ENCODE data around the gene ADNP. TPM values are rescaled to one million over a fixed set of nuclear protein-coding genes. Genes with fewer than 3 reads are reported as not detected.

The ADNP gene
- total RNA-seq, 1 donor = 23.5 TPM

GRCh38 chr20:50948132-50948785, 17.0 kb upstream of the ADNP start:
- H3K9me3 ChIP-seq (ENCODE audit: low read depth, low read length) = no peaks in the 10 kb centered on the region
- TF ChIP-seq, protein P1, sequence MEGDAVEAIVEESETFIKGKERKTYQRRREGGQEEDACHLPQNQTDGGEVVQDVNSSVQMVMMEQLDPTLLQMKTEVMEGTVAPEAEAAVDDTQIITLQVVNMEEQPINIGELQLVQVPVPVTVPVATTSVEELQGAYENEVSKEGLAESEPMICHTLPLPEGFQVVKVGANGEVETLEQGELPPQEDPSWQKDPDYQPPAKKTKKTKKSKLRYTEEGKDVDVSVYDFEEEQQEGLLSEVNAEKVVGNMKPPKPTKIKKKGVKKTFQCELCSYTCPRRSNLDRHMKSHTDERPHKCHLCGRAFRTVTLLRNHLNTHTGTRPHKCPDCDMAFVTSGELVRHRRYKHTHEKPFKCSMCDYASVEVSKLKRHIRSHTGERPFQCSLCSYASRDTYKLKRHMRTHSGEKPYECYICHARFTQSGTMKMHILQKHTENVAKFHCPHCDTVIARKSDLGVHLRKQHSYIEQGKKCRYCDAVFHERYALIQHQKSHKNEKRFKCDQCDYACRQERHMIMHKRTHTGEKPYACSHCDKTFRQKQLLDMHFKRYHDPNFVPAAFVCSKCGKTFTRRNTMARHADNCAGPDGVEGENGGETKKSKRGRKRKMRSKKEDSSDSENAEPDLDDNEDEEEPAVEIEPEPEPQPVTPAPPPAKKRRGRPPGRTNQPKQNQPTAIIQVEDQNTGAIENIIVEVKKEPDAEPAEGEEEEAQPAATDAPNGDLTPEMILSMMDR (IDR thresholded peaks at IDR 0.05; ENCODE audit: extremely low read depth, low read depth, low read length) = no peak
- H2AFZ ChIP-seq (ENCODE audit: low read length) = no peak overlapping the region
- H4K20me1 ChIP-seq (ENCODE audit: insufficient read depth, low read length) = peaks cover 17% of the 10 kb centered on the region
- no peak for DNase-seq (ENCODE audit: insufficient read length, low spot score, missing footprints)
- no peak overlapping the region for H3K4me2 ChIP-seq (ENCODE audit: insufficient read depth, low read length)
- H3K4me1 ChIP-seq (ENCODE audit: insufficient read depth, low read length) = no peaks in the 10 kb centered on the region
- H3K27me3 ChIP-seq (ENCODE audit: insufficient read depth, low read length) = no peaks in the 10 kb centered on the region
- peaks cover 86% of the 10 kb centered on the region for H3K36me3 ChIP-seq (ENCODE audit: insufficient read depth, low read length)
- H3K79me2 ChIP-seq (ENCODE audit: insufficient read depth, low read length) = peaks cover 42% of the 10 kb centered on the region
- no peak overlapping the region for H3K27ac ChIP-seq (ENCODE audit: low read depth, low read length)
- no peak overlapping the region for H3K4me3 ChIP-seq (ENCODE audit: insufficient read depth, low read length)

- TF ChIP-seq, protein P1 (IDR thresholded peaks at IDR 0.05; ENCODE audit: extremely low read depth, low read depth, low read length) = no peak
- H3K27ac ChIP-seq (ENCODE audit: low read depth, low read length) = no peak overlapping the region
- peaks cover 11% of the 10 kb centered on the region for H3K79me2 ChIP-seq (ENCODE audit: insufficient read depth, low read length)
- no peak overlapping the region for H3K4me3 ChIP-seq (ENCODE audit: insufficient read depth, low read length)
- peaks cover 5% of the 10 kb centered on the region for H4K20me1 ChIP-seq (ENCODE audit: insufficient read depth, low read length)
- DNase-seq (ENCODE audit: insufficient read length, low spot score, missing footprints) = no peak
- no peak overlapping the region for H3K4me2 ChIP-seq (ENCODE audit: insufficient read depth, low read length)
- no peaks in the 10 kb centered on the region for H3K9me3 ChIP-seq (ENCODE audit: low read depth, low read length)
- H3K36me3 ChIP-seq (ENCODE audit: insufficient read depth, low read length) = peaks cover 77% of the 10 kb centered on the region
- no peaks in the 10 kb centered on the region for H3K27me3 ChIP-seq (ENCODE audit: insufficient read depth, low read length)
- no peaks in the 10 kb centered on the region for H3K4me1 ChIP-seq (ENCODE audit: insufficient read depth, low read length)
- H2AFZ ChIP-seq (ENCODE audit: low read length) = no peak overlapping the region
Measured at GRCh38 chr20:50943069-50943468, 11.8 kb upstream of the ADNP start.

- Histone ChIP-seq H3K27me3 (ENCODE audit: insufficient read depth, low read length) (no peaks in the 10 kb centered on the region), H4K20me1 (ENCODE audit: insufficient read depth, low read length) (peaks cover 13% of the 10 kb centered on the region), H3K9me3 (ENCODE audit: low read depth, low read length) (no peaks in the 10 kb centered on the region), H3K36me3 (ENCODE audit: insufficient read depth, low read length) (peaks cover 52% of the 10 kb centered on the region), H3K79me2 (ENCODE audit: insufficient read depth, low read length) (peaks cover 28% of the 10 kb centered on the region), H3K27ac (ENCODE audit: low read depth, low read length) (no peak overlapping the region), H2AFZ (ENCODE audit: low read length) (no peak overlapping the region), H3K4me2 (ENCODE audit: insufficient read depth, low read length) (no peak overlapping the region), H3K4me3 (ENCODE audit: insufficient read depth, low read length) (no peak overlapping the region), H3K4me1 (ENCODE audit: insufficient read depth, low read length) (peaks cover 12% of the 10 kb centered on the region)
- DNase-seq (ENCODE audit: insufficient read length, low spot score, missing footprints) = no peak
- TF ChIP-seq, protein P1 (IDR thresholded peaks at IDR 0.05; ENCODE audit: extremely low read depth, low read depth, low read length) = no peak
Measured at GRCh38 chr20:50933589-50933988, 2.4 kb upstream of the ADNP start.

- TF ChIP-seq, protein P1 (IDR thresholded peaks at IDR 0.05; ENCODE audit: extremely low read depth, low read depth, low read length) = no peak
- Histone ChIP-seq H2AFZ (ENCODE audit: low read length) (no peak overlapping the region), H3K4me1 (ENCODE audit: insufficient read depth, low read length) (peaks cover 18% of the 10 kb centered on the region), H3K79me2 (ENCODE audit: insufficient read depth, low read length) (peaks cover 36% of the 10 kb centered on the region), H3K36me3 (ENCODE audit: insufficient read depth, low read length) (peaks cover 56% of the 10 kb centered on the region), H4K20me1 (ENCODE audit: insufficient read depth, low read length) (peaks cover 21% of the 10 kb centered on the region), H3K9me3 (ENCODE audit: low read depth, low read length) (no peaks in the 10 kb centered on the region), H3K4me2 (ENCODE audit: insufficient read depth, low read length) (no peak overlapping the region), H3K4me3 (ENCODE audit: insufficient read depth, low read length) (no peak overlapping the region), H3K27ac (ENCODE audit: low read depth, low read length) (peak overlapping the region; percentile 2), H3K27me3 (ENCODE audit: insufficient read depth, low read length) (no peaks in the 10 kb centered on the region)
- DNase-seq (ENCODE audit: insufficient read length, low spot score, missing footprints) = no peak
Measured at GRCh38 chr20:50932691-50933280, 1.5 kb upstream of the ADNP start.
